Type B pancreatic cell (in vitro differentiated cells): ENCODE measurements around the gene RIOX2. TPM values are rescaled to one million over a fixed set of nuclear protein-coding genes. Genes with fewer than 3 reads are reported as not detected.

Source experiments
- DNase-seq: peaks from one replicate; pipeline ENCODE4 v3.0.0; 2021; ENCODE audit warnings: mixed read lengths; ENCODE audit not compliant: unreplicated experiment; ENCODE audit errors: extremely low spot score
- H3K27ac Mint-ChIP-seq: 2 replicates; pipeline ENCODE4 v1.8.0; 2021; ENCODE audit warnings: mild to moderate bottlenecking, mixed read lengths
- H3K27me3 Mint-ChIP-seq: 2 replicates; pipeline ENCODE4 v1.8.0; 2021; ENCODE audit warnings: mixed read lengths
- H3K36me3 Mint-ChIP-seq: 2 replicates; pipeline ENCODE4 v1.8.0; 2021; ENCODE audit warnings: mixed read lengths
- H3K4me1 Mint-ChIP-seq: one replicate; pipeline ENCODE4 v1.8.0; 2021; ENCODE audit warnings: mixed read lengths; ENCODE audit not compliant: unreplicated experiment
- H3K4me3 Mint-ChIP-seq: 2 replicates; pipeline ENCODE4 v1.8.0; 2021; ENCODE audit warnings: mild to moderate bottlenecking, mixed read lengths
- H3K9me3 Mint-ChIP-seq: 2 replicates; pipeline ENCODE4 v1.8.0; 2021; ENCODE audit warnings: mixed read lengths
- CTCF ChIP-seq: fragments of 200-600 bp; sonication (generic); conservative IDR thresholded peaks from 2 replicates; pipeline ENCODE4 v1.5.0; 2021; ENCODE audit warnings: antibody characterized with exemption, mild to moderate bottlenecking
- long read RNA-seq: library from polyadenylated mRNA; unstranded; transcript quantifications from one replicate; pipeline ENCODE4 v2.0.0, GENCODE V29; 2020
- total RNA-seq: library from RNA; stranded (reverse); gene quantifications from 2 replicates; pipeline ENCODE4 v1.2.1, GENCODE V29; 2021; ENCODE audit warnings: low replicate concordance

RIOX2 gene
- 22.3 and 27.9 TPM in 2 replicates for total RNA-seq
- long read RNA-seq, full-length matches to known transcripts, result 90 of 154 reads
- long read RNA-seq, partial matches to known transcripts, result 24 of 154 reads
- long read RNA-seq, other reads (novel, unspliced or antisense), result 40 of 154 reads

- Mint-ChIP-seq H3K36me3 (peaks cover 11% of the 10 kb centered on the region), H3K27ac (peak within 1 kb of the TSS; percentile 96), H3K4me1 (peaks cover 34% of the 10 kb centered on the region), H3K4me3 (peak within 1 kb of the TSS; percentile 96), H3K27me3 (peaks cover 4% of the 10 kb centered on the region), H3K9me3 (no peaks in the 10 kb centered on the region)
- peak; percentile 76 for DNase-seq
- TF ChIP-seq CTCF, result no peak
These were observed at the start of gene RIOX2 for GRCh38 chr3:97971679-97972567. TSS of gene RIOX2 (minus strand) at chr3:97972431. CDS start at chr3:97967593, 4,838 bp downstream.

GRCh38 chr3:98020412-98020811 is 48.2 kb upstream of the RIOX2 start:
- TF ChIP-seq CTCF, result no peak
- no peak overlapping the region for H3K4me3 Mint-ChIP-seq
- no peaks in the 10 kb centered on the region for H3K36me3 Mint-ChIP-seq
- H3K9me3 Mint-ChIP-seq, result no peaks in the 10 kb centered on the region
- no peak overlapping the region for H3K27ac Mint-ChIP-seq
- H3K27me3 Mint-ChIP-seq, result peaks cover 22% of the 10 kb centered on the region
- H3K4me1 Mint-ChIP-seq, result peaks cover 12% of the 10 kb centered on the region
- no peak for DNase-seq

- H3K27me3 Mint-ChIP-seq, result peaks cover 13% of the 10 kb centered on the region
- TF ChIP-seq CTCF, result no peak
- H3K36me3 Mint-ChIP-seq, result no peaks in the 10 kb centered on the region
- H3K9me3 Mint-ChIP-seq, result no peaks in the 10 kb centered on the region
- no peak for DNase-seq
- no peak overlapping the region for H3K27ac Mint-ChIP-seq
- no peak overlapping the region for H3K4me3 Mint-ChIP-seq
- peaks cover 17% of the 10 kb centered on the region for H3K4me1 Mint-ChIP-seq
These were observed 46.1 kb upstream of the RIOX2 start for GRCh38 chr3:98018301-98018700.

GRCh38 chr3:98014268-98014585 is 42.0 kb upstream of the RIOX2 start:
- no peaks in the 10 kb centered on the region for H3K36me3 Mint-ChIP-seq
- no peak overlapping the region for H3K4me3 Mint-ChIP-seq
- H3K27ac Mint-ChIP-seq, result no peak overlapping the region
- no peak for TF ChIP-seq CTCF
- H3K4me1 Mint-ChIP-seq, result peaks cover 5% of the 10 kb centered on the region
- H3K9me3 Mint-ChIP-seq, result no peaks in the 10 kb centered on the region
- no peak for DNase-seq
- H3K27me3 Mint-ChIP-seq, result peaks cover 3% of the 10 kb centered on the region

- Mint-ChIP-seq H3K36me3 (no peaks in the 10 kb centered on the region), H3K27me3 (peaks cover 3% of the 10 kb centered on the region), H3K4me1 (peaks cover 5% of the 10 kb centered on the region), H3K27ac (no peak overlapping the region), H3K9me3 (no peaks in the 10 kb centered on the region), H3K4me3 (no peak overlapping the region)
- DNase-seq, result no peak
- TF ChIP-seq CTCF, result peak; percentile 10
These were observed 41.4 kb upstream of the RIOX2 start for GRCh38 chr3:98013411-98014267.
